Raji (cell line): Measurements from ENCODE around the gene CLDN7.

ENCODE experiments used
- POLR2A ChIP-seq: IDR thresholded peaks from 2 replicates; pipeline ENCODE4 v1.6.1; 2011; ENCODE audit warnings: low read depth, low read length, control low read depth; ENCODE audit not compliant: insufficient read depth

The CLDN7 gene

GRCh38 chr17:7250695-7251627 is 11.3 kb downstream of the CLDN7 start:
- TF ChIP-seq POLR2A, result no peak

GRCh38 chr17:7249830-7250229 is 12.4 kb downstream of the CLDN7 start:
- TF ChIP-seq POLR2A, result no peak

- no peak for TF ChIP-seq POLR2A
Measured at GRCh38 chr17:7249214-7249613, 13.1 kb downstream of the CLDN7 start.

GRCh38 chr17:7248796-7249195 is 13.5 kb downstream of the CLDN7 start:
- no peak for TF ChIP-seq POLR2A

- TF ChIP-seq POLR2A, result no peak
Measured at GRCh38 chr17:7246779-7247178, 15.5 kb downstream of the CLDN7 start.

- no peak for TF ChIP-seq POLR2A
Measured at GRCh38 chr17:7243453-7243729, 18.9 kb downstream of the CLDN7 start.

GRCh38 chr17:7242717-7243452 is 19.4 kb downstream of the CLDN7 start:
- TF ChIP-seq POLR2A, result 0 out of 2 replicates have a peak, but pooled peaks have one; percentile 17

- TF ChIP-seq POLR2A, result no peak; the same call in 1 of the 2 replicates
Measured at GRCh38 chr17:7241783-7242716, 20.2 kb downstream of the CLDN7 start, which contains the start of gene GABARAP. Gene GABARAP (minus strand): TSS chr17:7242449. CDS start chr17:7242330, 119 bp downstream.

- TF ChIP-seq POLR2A, result no peak
Measured at GRCh38 chr17:7241090-7241733, 21.1 kb downstream of the CLDN7 start.

- no peak for TF ChIP-seq POLR2A
Measured at GRCh38 chr17:7240375-7240774, 21.9 kb downstream of the CLDN7 start.

- peak; percentile 61 for TF ChIP-seq POLR2A
Measured at GRCh38 chr17:7239091-7240027, 22.9 kb downstream of the CLDN7 start, which contains the start of gene PHF23. Gene PHF23 (minus strand): TSS chr17:7239457. CDS start chr17:7239279, 178 bp downstream.

GRCh38 chr17:7238420-7239090 is 23.7 kb downstream of the CLDN7 start:
- no peak; the same call in 1 of the 2 replicates for TF ChIP-seq POLR2A

GRCh38 chr17:7237761-7238419 is 24.4 kb downstream of the CLDN7 start:
- peak; percentile 50 for TF ChIP-seq POLR2A
